Aorta (tissue), 5 donors: ENCODE measurements around the gene KDM5B. TPM values are rescaled to one million over a fixed set of nuclear protein-coding genes. Genes with fewer than 3 reads are reported as not detected.

Source experiments
- ATAC-seq: fragments of 200-7000 bp; cut with Tn5 transposase; one replicate; pipeline ENCODE4 v1.9.1; 2022; ENCODE audit warnings: moderate library complexity; ENCODE audit not compliant: low FRiP score
- DNase-seq, 2 donors: peaks; one replicate each; pipeline ENCODE4 v3.0.0-alpha.2; 2020
- H3K27ac ChIP-seq, 2 donors: one replicate each; pipeline ENCODE4 v1.5.1; 2013; ENCODE audit warnings: low read length in 2 of 2, mild to moderate bottlenecking in 2 of 2, moderate library complexity in 2 of 2, control low read depth in 1 of 2, inconsistent platforms in 1 of 2, low read depth in 1 of 2
- H3K27me3 ChIP-seq, 2 donors: one replicate each; pipeline ENCODE4 v1.6.1; 2013; ENCODE audit warnings: control low read depth in 1 of 2, low read length in 1 of 2, mild to moderate bottlenecking in 1 of 2, moderate library complexity in 1 of 2; ENCODE audit not compliant: insufficient read depth in 2 of 2, control insufficient read depth in 1 of 2
- H3K36me3 ChIP-seq, 2 donors: one replicate each; pipeline ENCODE4 v1.6.1; 2013; ENCODE audit warnings: control low read depth in 1 of 2, low read length in 1 of 2, mild to moderate bottlenecking in 1 of 2; ENCODE audit not compliant: insufficient read depth in 2 of 2, control insufficient read depth in 1 of 2
- H3K4me1 ChIP-seq, 2 donors: one replicate each; pipeline ENCODE4 v1.6.1; 2013; ENCODE audit warnings: low read length in 2 of 2, control low read depth in 1 of 2, mild to moderate bottlenecking in 1 of 2, moderate library complexity in 1 of 2; ENCODE audit not compliant: insufficient read depth in 2 of 2, control insufficient read depth in 1 of 2
- H3K4me3 ChIP-seq, 2 donors: one replicate each; pipeline ENCODE4 v1.5.1; 2013; ENCODE audit warnings: low read length in 2 of 2, control low read depth in 1 of 2, mild to moderate bottlenecking in 1 of 2
- H3K9me3 ChIP-seq: one replicate; pipeline ENCODE4 v1.6.1; 2013; ENCODE audit warnings: mild to moderate bottlenecking, low read length; ENCODE audit not compliant: control insufficient read depth
- WGBS, 2 donors: extraction: QIAGEN DNeasy Blood & Tissue Kit; methylation state at CpG; one replicate each; pipeline ENCODE4 v1.1.7; 2013; 5-methylcytosine and 5-hydroxymethylcytosine counted together
- intact Hi-C, 2 donors: fragments of 100-400 bp; cut with DNase I; formaldehyde crosslinking; loops; one replicate each; pipeline versions ENCODE4 v1.14.2 to v1.15.0; 2022
- long read RNA-seq, 2 donors: library from polyadenylated mRNA; unstranded; transcript quantifications; one replicate each; pipeline ENCODE4 v2.0.0, GENCODE V29; 2020 to 2021
- polyA plus RNA-seq, 2 donors: library from polyadenylated mRNA; stranded (reverse); fragments of 200-250 nt; gene quantifications; one replicate each; pipeline ENCODE4 v1.2.3, GENCODE V29; 2013
- total RNA-seq, 2 donors: library from RNA; stranded (reverse); fragmentation: NEBNext Ultra II Directional; extraction: Animal tissue kit (Norgen Biotek cat#: 25700); gene quantifications; one replicate each; pipeline ENCODE4 v1.2.1, GENCODE V29; 2021
- donor health status: healthy with polysubstance abuse.
- donor health status: Bipolar disorder and iron deficiency.
- donor health status: DM: no; HTN: no; CAD: no.
- donor health status: DM: no; HTN: no; CAD: no.
- donor health status: DM: yes; HTN: yes; CAD: no.

KDM5B gene
- total RNA-seq (10 to 100 TPM; 52.8 to 75.6 TPM), polyA plus RNA-seq (10 to 100 TPM in 1 of 2 donors, 1 to 10 TPM in 1; 3.1 to 13.3 TPM)
- long read RNA-seq, donor 1, transcript KDM5B-235 (4 exons, 3,779 nt), result major isoform, 5 of 26 reads
- long read RNA-seq, donor 1, partial matches to known transcripts, result 12 of 26 reads
- long read RNA-seq, donor 1, other reads (novel, unspliced or antisense), result 1 of 26 reads
- long read RNA-seq, donor 2, full-length matches to known transcripts, result 5 of 17 reads
- long read RNA-seq, donor 2, partial matches to known transcripts, result 6 of 17 reads
- long read RNA-seq, donor 2, other reads (novel, unspliced or antisense), result 6 of 17 reads

DNA sequence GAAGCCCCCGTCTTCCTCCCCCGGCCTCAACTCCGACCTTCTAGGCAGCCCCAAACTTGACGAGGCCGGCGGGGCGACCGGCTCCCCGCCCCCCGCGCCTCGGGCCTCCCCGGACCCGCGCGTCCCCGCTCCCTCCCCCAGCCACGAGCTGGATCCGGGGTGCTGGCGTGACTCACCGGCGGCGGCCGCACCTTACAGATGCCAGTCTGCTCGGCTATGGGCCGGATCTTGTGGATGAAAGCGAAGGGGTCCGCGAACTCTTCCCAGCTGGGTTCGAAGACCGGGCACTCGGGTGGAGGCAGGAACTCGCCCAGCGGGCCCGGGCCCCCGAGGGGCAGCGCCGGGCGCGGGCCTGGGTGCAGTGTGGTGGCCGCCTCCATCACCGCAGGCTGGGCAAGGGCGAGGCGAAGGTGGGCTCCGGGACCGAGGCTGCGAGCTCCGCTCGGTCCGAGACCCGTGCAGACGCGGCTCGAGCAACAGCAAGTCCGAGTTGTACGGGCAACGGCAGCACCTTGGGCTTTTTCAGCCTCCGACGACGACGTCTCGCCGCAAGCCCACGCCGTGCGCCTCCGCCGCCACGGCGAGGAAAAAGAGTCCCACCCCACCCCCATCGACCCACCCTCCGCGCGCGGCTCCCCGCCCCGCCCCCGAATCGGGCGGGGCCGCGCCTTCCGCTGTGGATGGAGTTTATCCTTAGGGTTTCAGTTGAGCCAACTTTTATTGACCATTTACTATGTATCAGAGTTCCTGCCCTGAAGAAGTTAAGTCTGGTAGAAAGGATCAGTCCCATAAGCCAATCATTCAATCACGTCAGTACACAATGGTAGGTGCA, at the start of gene KDM5B:
KDM5B (minus strand) TSS at position 496 of the 832 bp plus-strand sequence; CDS start at position 380, 116 bp downstream.
- H3K27ac ChIP-seq, result peak within 1 kb of the TSS in 1 of 2 donors; percentile 55
- H3K4me1 ChIP-seq, result peaks cover 0 to 4% of the 10 kb centered on the region in 2 donors

DNA sequence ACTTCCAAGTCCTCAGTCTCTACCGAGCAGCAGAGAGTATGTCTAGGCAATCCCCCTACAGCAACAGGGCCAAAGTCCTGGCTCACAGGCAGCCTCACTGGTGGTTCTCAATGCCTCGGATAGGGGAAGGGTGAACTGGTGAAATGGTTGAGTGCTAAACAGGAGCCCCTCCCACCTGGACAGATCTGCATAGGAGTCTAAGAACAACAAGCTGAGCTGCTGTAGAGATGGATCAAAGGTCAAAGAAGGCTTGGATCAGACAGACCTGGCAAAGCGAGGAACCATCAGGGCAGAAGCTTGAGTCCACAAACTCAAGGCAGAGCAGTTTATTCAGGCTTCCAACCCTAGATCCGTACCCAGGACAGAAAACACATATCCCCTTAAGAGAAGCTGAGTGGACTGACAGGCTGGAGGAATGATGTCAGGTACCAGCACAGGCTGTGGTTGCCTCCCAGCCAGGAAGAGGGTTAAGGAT, 49.0 kb upstream of the KDM5B start:
- no peaks in the 10 kb centered on the region for H3K9me3 ChIP-seq
- H3K27me3 ChIP-seq, result no peaks in the 10 kb centered on the region
- no peaks in the 10 kb centered on the region for H3K4me1 ChIP-seq
- intact Hi-C loops, result no loop called here
- WGBS, 2 donors, result 67 to 72% methylated on average over 4 of the region's 4 CpGs
- no peaks in the 10 kb centered on the region for H3K36me3 ChIP-seq
- ATAC-seq, result no peak
- DNase-seq, result no peak
- no peak overlapping the region for H3K4me3 ChIP-seq
- no peak overlapping the region for H3K27ac ChIP-seq

More for the DNA sequence above, at the start of gene KDM5B:
- Histone ChIP-seq H3K9me3 (no peaks in the 10 kb centered on the region), H3K36me3 (no peaks in the 10 kb centered on the region), H3K4me3 (peak within 1 kb of the TSS; percentile 93 to 96), H3K27me3 (no peaks in the 10 kb centered on the region)
- WGBS, 2 donors, result 0 to 1% methylated on average over 76 to 84 of the region's 84 CpGs
- intact Hi-C loops, result loop anchor here in 1 of 2 donors (5.0 kb wide), 1 partner anchor 79 kb away; the partner anchor contains the start of gene RABIF
- peak; percentile 49 for ATAC-seq
- DNase-seq, result peak; percentile 77 to 90

DNA sequence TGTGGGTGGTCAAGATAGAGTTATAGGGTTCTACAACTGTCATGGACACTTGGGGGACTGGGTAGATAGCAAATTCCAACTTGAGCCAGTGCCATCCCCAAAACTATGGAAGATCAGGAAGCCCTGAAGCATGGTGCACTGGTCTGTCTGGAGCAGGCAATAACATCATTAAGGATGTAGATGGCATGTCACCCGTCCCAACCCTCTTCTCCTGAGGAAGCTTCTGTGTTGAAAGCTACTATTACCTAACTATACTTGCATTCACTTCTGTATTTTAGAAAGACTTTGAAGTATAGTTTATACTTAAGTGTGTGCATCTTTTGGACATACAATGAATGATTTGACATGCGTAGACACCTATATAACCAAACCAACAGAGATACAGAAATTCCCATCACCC, 47.8 kb upstream of the KDM5B start:
- H3K27ac ChIP-seq, result no peak overlapping the region
- no peak overlapping the region for H3K4me3 ChIP-seq
- 91 to 95% methylated on average over 2 of the region's 2 CpGs for WGBS, 2 donors
- no peaks in the 10 kb centered on the region for H3K4me1 ChIP-seq
- no peak for DNase-seq
- H3K27me3 ChIP-seq, result no peaks in the 10 kb centered on the region
- H3K9me3 ChIP-seq, result no peaks in the 10 kb centered on the region
- no peaks in the 10 kb centered on the region for H3K36me3 ChIP-seq
- no peak for ATAC-seq
- intact Hi-C loops, result no loop called here

DNA sequence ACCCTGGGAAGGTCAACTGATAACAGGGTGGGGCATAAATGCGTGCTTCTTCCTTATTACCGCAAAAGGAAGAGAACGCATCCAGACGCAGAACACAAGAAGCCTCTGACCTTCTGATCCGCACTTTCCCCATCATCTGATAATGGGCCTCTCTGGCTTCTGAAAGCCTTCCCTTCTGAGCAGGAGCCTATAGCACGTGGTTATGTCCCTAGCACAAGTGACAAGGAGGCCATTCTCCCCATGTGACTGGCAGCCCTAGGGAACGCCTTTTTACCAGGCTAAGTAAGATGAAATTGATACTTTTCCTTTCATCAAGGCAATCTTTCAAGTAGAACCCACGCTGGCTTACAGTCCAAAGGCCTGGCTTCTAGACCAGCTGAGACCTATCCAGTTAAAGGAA, 46.6 kb upstream of the KDM5B start:
- no peak for DNase-seq
- intact Hi-C loops, result no loop called here
- WGBS, 2 donors, result 91 to 92% methylated on average over 8 of the region's 8 CpGs
- no peak for ATAC-seq
- Histone ChIP-seq H3K4me1 (no peaks in the 10 kb centered on the region), H3K36me3 (no peaks in the 10 kb centered on the region), H3K4me3 (no peak overlapping the region), H3K27ac (no peak overlapping the region), H3K9me3 (no peaks in the 10 kb centered on the region), H3K27me3 (no peaks in the 10 kb centered on the region)

DNA sequence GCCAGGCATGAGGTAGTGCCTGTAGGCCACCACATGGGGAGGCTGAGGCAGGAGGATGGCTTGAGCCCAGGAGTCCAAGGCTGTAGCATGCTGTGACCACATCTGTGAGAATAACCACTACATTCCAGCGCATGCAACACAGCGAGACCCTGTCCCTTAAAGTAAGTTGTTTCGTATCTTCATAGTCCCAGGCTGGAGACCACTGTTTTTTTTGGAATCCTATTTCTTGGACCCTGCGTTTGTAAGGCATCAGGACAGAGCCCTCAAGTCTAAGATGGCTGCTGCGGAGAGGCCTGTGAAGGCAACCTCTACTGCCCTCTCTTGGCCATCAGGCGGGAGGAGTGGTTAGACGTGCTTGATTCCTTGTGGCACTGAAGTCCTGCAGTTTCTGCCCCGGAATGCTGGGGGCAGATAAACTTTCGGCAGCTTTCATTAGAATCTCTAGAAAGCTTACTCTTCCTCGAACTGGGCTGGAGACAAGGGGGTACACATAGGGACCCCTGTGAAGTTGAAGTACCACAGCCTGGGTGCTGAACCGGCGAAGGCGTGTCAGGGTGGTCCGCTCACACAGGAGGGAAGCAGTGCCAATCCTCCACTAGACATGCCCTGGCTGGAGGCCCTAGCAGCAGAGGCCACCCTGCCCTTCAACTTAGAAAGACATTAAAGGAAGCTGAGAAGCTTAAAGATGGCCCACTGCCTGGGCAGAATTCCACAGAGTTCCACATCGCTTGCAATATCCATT, 44.1 kb upstream of the KDM5B start:
- no peak for DNase-seq
- no peaks in the 10 kb centered on the region for H3K9me3 ChIP-seq
- intact Hi-C loops, result no loop called here
- 65 to 70% methylated on average over 15 of the region's 15 CpGs for WGBS, 2 donors
- H3K36me3 ChIP-seq, result no peaks in the 10 kb centered on the region
- H3K4me3 ChIP-seq, result no peak overlapping the region
- no peak for ATAC-seq
- no peak overlapping the region for H3K27ac ChIP-seq
- H3K4me1 ChIP-seq, result no peaks in the 10 kb centered on the region
- H3K27me3 ChIP-seq, result no peaks in the 10 kb centered on the region

DNA sequence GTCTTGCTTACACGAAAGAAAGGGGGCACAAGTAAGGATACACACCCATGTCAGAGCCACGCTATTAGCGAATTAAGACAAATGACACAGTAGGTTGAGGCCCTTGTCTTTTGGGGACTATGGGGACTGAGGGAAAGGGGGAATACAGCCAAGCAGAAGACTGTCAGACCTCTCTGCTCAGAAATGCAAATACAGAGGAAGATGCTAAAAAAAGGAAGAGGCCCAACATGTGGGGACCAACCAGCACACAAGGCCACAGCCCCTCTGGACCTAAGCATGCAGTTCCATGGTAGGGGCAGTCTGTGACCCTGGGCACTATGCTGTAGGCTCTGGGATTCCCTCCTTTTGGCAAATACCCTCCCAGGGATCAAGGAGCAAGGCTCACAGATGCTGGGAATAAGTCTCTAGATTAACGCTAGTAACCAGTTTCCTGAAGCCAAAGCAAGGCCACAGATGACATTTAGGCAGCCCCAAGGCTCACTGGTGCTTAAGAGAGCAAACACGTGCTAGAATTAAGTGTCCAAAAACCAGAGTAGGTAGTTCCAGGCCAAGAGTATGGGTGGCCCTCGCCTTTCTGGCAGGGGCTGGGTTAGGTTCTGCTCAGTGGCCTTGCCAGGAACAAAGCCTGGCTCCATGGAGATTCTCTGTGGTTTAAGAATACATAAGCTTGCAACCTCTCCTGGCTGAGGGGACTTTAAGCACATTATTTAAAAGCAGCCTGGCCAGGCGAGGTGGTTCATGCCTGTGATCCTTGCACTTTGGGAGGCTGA, 42.6 kb upstream of the KDM5B start:
- Histone ChIP-seq H3K4me3 (no peak overlapping the region), H3K36me3 (no peaks in the 10 kb centered on the region), H3K27me3 (no peaks in the 10 kb centered on the region), H3K9me3 (no peaks in the 10 kb centered on the region), H3K4me1 (no peaks in the 10 kb centered on the region), H3K27ac (no peak overlapping the region)
- intact Hi-C loops, result no loop called here
- 88 to 94% methylated on average over 7 of the region's 7 CpGs for WGBS, 2 donors
- ATAC-seq (peak; percentile 26), DNase-seq (peak in 1 of 2 donors; percentile 60)

DNA sequence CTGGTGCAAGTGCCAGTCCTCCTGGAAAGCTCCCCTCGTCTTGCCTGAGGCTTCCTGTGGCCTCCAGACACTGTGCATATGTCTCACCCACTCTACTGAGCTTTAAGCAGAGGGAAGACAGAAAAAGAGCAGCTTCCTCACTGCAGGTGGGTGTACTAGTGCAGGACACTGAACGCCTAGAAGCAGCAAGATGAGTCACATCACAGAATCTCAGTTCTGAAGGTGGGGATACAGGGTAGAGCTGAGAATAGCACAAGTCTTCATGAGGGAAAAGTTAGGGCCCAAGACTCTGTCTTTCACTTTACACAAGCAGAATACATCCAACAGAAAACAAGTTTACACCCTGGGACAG, 39.9 kb upstream of the KDM5B start:
- intact Hi-C loops, result no loop called here
- Histone ChIP-seq H3K27ac (no peak overlapping the region), H3K27me3 (no peaks in the 10 kb centered on the region), H3K4me3 (no peak overlapping the region), H3K4me1 (no peaks in the 10 kb centered on the region), H3K36me3 (no peaks in the 10 kb centered on the region), H3K9me3 (no peaks in the 10 kb centered on the region)
- no peak for DNase-seq
- 61 to 72% methylated on average over 2 of the region's 2 CpGs for WGBS, 2 donors
- no peak for ATAC-seq

DNA sequence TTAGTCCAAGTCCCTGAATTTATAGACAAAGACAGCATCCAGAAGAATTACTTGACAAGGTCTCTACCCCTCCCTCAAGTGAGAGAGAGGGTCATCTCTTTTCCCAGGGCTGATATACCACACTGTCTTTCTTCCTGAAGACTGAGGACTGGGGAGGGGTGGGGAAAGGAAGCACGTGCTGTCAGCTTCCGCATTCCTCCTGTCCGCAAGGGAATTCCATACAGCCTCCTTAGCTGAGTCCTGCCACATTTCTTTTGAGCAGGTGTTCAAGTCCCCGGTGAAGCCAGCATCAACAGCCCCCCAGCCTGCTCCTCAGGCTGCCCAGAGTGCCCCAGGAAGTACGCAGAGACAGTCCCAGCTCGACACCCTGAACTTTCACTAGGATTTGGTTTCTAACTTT, 36.7 kb upstream of the KDM5B start:
- ATAC-seq (no peak), DNase-seq (no peak)
- Histone ChIP-seq H3K4me3 (no peak overlapping the region), H3K36me3 (no peaks in the 10 kb centered on the region), H3K9me3 (no peaks in the 10 kb centered on the region), H3K27ac (no peak overlapping the region), H3K27me3 (no peaks in the 10 kb centered on the region), H3K4me1 (no peaks in the 10 kb centered on the region)
- 45 to 62% methylated on average over 6 of the region's 6 CpGs for WGBS, 2 donors
- intact Hi-C loops, result no loop called here
